HG02759 (cell line): Measurements from ENCODE around the gene RPL3.

Source experiments
- ATAC-seq: cut with Tn5 transposase; IDR thresholded peaks from one replicate; pipeline ENCODE4 v1.9.1; 2021; ENCODE audit warnings: mild to moderate bottlenecking, moderate library complexity; ENCODE audit not compliant: unreplicated experiment

Gene RPL3

DNA sequence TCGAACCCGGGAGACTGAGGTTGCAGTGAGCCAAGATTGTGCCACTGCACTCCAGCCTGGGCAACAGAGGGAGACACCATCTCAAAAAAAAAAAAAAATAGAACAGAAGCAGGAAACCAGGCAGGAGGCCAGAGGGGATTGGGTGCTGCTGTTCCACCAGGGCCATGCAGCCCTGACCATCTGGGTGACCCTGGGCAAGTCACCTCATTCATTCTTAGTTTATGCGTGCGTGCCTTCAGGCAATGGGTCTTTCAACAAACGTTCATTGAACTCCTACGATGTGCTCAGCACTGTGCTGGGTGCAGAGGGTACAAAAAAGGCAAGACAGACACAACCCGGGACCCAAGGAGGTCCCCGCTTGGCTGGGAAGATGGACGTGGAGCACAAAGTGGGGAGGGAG, 18.3 kb downstream of the RPL3 start:
- ATAC-seq, result no peak

GRCh38 chr22:39300186-39300830, 19.1 kb downstream of the RPL3 start:
- ATAC-seq, result no peak

- no peak for ATAC-seq
Measured at GRCh38 chr22:39299829-39300178, 19.6 kb downstream of the RPL3 start.

GRCh38 chr22:39298241-39298987, 21.0 kb downstream of the RPL3 start:
- ATAC-seq, result no peak

DNA sequence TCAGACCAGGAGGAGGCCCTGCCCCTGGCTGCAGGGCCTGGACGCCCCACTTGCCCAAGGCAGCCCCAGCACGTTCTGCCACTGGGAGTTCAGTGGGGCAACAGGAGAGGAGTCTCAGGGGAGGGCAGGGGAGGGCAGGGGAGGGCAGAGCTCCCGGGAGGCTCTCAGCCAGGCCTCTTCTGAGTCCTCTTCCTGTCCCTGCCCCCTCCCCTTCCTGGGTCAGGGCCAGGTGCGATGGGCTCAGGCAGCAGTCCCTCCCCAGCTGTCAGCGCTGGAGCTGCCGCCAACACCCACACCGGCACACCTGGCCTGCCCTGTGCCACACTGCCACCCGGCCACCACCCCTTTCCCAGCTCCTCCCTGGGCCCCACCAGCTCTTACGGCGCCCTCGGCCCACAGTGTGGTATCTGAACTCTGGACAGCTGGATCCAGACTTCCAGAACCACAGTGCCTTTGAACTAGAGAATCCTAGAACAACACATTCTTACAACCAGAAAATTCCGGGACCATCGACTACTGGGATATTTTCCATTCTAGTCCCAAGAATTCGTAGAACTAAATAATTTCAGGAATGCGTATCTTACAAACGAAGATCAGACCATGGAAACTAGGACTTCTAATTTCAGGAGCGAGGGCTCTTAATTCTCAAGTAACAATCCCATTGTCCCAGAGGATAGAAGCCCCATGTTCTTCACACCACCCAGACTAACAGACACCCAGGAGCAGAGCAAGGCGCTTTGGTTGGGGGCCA, 21.8 kb downstream of the RPL3 start:
- no peak for ATAC-seq

DNA sequence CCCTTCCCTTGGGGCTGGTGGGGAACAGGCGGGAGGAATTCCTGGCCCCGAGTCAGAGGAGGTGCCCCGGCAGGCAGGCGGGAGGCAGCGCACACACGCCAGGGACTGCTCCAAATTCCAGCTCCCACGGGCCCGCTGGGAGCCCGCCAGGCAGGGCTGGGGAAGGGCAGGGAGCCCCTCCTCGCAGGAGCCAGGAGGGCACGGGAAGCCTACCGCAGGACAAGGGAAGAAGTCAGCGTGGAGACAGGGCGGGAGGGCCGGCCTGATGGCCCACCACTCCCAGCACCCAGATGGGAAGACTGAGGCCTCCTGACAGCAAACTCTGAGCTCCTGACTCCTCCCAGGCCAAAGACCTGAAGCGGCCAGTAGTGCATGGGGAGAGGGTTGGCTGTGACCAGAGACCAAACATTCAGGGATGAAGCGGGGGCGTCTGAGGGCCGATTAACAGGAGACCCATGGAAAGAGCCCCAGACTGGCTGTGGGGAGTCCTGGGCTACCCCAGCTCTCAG, 22.4 kb downstream of the RPL3 start:
- no peak for ATAC-seq

GRCh38 chr22:39296535-39296934, 22.9 kb downstream of the RPL3 start:
- ATAC-seq, result no peak

- ATAC-seq, result no peak
Measured at GRCh38 chr22:39294571-39295468, 24.6 kb downstream of the RPL3 start.

DNA sequence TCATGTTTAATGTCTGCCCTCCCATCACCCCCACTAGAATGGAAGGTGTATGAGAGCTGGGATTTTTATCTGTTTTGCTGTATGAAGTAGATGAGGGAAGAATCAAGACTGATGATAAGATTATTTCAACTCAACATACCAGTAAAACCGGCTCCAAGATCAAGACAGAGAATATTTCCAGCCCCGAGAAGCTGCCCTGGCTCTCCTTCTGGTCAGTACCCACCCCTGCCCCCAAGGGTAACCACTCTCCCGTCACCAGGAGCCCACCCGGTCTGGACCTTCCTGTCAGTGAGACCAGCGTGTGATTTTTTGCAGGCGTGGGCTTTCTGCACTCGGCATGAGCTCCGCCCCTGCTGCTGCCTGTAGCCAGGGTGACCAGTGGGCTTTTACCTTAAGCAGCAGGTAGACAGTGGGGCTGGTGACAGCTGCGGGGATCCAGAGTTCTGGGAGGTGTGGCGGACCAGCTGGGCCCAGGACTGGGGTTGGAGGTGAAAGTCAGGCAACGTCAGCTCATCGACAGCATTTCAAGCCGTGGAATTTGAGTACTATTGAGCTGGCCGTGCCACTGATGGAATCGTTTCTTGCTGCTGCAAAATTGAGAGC, 25.6 kb downstream of the RPL3 start:
- no peak for ATAC-seq

DNA sequence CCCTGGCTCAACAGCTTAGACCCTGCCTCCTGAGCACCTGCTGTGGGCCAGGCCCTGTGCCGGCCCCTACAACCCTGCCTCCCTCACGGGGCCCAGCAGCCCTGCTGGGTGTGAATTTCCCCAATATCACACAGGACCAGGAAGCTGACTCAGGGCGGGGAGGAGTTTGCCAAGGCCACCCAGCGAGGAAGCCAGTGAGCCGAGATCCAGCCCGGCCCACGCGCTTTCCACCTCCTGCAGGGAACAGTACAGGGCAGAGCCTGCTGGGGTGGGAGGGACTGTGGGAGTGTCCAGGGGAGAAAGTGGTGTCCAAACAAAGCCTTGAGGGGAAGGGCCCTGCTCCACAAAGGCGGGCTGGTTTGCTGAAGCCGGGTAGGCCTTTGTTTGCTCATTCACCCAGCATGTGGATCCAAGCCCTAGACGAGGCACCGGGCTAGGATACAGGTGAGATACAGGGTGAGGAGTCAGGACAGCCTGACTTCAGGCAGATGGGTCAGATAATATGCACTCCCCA, 26.8 kb downstream of the RPL3 start:
- no peak for ATAC-seq

DNA sequence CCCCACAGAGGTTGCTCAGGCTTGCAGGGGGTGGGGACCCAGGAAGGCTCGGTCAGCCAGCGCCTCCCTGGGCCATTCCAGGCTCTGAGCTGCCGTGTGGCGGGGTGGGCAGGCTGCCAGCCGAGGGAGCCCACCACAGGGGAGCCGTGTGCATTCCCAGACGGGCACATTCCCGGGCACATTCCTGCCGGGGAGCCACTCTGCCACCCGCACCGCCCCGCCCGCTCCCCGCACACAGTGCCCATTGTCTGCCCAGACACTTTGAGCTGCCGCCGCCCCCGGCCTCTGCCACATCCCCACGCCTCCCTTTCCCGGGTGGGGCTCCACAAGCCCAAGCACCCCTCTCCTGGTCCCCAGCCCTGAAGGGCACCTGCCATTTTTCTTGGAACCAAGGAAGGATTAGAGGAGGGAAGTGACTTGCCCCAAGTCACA, 27.4 kb downstream of the RPL3 start:
- ATAC-seq, result no peak

GRCh38 chr22:39291523-39291922, 27.9 kb downstream of the RPL3 start:
- no peak for ATAC-seq

DNA sequence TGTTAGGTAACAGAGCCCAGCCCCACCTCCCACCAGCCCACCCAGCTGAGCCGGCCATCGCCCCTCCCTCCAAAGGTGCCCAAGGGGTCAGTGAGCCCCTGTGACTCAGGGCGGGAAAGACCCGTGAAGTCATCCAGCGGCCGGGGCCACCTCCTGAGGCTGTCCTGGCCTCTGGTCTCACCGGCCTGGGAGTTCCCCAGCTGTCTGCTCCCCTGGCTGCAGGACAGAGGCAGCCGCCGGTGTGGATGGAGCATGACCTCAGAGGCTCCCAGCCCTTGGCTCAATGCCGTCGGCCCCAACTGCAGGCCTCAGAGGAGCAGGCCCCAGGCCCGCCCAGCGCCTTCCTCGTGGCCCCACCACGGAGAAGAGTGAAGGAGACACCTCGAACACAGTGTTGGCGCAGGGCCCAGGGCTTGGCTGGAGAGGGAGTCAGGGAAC, 28.7 kb downstream of the RPL3 start:
- no peak for ATAC-seq

GRCh38 chr22:39289975-39290720, 29.3 kb downstream of the RPL3 start:
- no peak for ATAC-seq

DNA sequence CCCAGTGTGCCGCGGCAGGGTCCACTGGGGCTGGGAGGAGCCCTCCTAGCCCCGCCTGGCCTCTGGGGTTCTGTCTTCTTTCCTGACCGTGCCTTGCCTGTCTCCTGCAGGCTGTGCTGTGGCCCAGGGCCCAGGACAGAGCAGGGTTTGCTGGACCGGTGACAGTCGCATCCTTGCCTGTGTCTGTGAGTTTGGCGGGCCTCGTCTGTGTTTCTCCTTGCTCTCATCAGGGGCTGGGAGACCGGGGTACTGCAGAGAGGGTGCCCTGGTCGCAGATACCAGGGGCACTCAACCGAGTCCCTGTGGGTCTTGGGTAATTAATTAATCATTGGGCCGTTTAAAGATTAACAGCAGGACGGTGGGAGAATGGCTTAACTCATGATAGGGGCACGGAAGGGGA, 29.9 kb downstream of the RPL3 start:
- no peak for ATAC-seq

GRCh38 chr22:39288135-39288898, 31.1 kb downstream of the RPL3 start:
- no peak for ATAC-seq

DNA sequence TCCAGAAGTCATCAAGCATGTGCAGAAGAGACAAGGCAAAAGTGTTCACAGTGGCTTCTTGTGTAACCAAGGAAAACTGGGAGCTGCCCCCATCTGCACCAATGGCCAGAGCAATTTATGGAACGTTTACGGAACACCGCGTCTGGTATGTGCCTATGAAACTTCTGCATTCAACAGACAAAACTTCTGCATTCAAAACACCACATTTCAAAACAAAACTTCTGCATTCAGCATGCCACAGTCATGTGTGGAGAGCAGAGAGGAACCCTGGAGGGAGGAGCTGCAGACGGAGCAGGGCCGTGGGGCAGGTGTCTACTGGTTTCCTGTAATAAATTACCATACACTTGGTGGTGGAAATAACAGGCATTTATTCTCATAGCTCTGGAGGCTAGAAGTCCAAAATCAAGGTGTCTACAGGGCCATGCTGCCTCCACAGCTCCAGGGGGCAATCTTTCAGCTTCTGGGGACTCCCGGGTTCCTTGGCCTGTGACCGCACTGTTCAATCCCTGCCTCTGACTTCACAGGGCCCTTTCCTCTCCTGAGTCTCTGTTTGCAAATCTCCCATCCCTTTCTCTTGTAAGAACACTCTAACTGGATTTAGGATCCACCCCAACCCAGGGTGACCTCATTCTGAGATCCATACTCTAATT, 32.2 kb downstream of the RPL3 start:
- ATAC-seq, result no peak

GRCh38 chr22:39284983-39285382, 34.4 kb downstream of the RPL3 start:
- ATAC-seq, result no peak
